ENCODE results near the gene IL17RE.
"Not testable (repeated sequence)": the region's sequence is repeated elsewhere in the genome, so short reads cannot be mapped to it uniquely, and the experiment has no call there.

GRCh38 chr3:9876255-9876654 is 26.4 kb upstream of the IL17RE start:
- not testable (repeated sequence) for TF ChIP-seq CTCF (IDR thresholded peaks at IDR 0.05); POLR2AphosphoS5 (IDR thresholded peaks at IDR 0.05); POLR2A (IDR thresholded peaks at IDR 0.05; ENCODE audit: low read depth); EP300 (IDR thresholded peaks at IDR 0.05)

Data from esophagus muscularis mucosa (tissue), 4 donors.